Measurements from ENCODE around the gene MAP3K19. TPM values are rescaled to one million over a fixed set of nuclear protein-coding genes. Genes with fewer than 3 reads are reported as not detected.
A peak's percentile ranks its signal among the peaks of the same experiment; 100 is the strongest.

The MAP3K19 gene
- polyA plus RNA-seq, 1 experiment: not detected

DNA sequence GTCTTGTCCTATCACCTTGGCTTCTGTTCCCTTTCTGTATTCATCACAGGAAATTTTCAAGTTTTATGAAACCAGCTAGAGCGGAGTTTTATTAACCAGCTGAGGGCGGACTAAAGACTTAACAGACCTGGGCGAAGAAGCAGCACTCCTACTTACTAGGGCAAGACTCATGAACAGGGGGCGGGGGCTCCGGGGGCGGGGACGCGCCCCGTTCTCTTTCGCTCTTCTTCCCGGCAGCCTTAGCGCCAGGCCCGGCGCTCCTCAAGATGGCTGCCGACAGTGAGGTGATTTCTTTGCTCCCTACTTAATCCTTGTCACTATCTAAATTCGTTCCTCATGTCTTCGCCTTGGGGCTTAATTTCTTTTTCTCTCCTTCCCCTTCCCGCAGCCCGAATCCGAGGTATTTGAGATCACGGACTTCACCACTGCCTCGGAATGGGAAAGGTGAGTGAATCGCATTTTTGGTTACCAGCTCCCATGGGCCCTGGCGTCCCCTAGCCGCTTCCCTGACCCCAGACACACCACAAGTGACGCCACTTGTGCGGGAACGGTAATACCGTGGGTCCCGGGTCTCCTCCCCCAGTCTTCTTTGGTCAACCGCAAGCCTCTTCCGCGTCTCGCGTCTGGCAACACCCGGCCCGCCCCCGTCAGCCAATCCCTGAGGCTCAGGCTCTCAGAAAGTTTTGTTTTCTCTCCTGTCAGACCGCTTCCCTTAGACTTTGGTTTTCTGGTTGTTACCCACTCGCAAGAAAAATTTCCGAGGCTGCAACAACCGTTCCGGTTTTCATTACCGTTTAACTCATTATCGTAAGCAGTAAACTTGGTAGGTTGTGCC, 5.0 kb upstream of the MAP3K19 start, which contains the start of gene RAB3GAP1:
RAB3GAP1 (plus strand) TSS at position 251 of the 835 bp plus-strand sequence; CDS start at position 267, 16 bp downstream.
- ChIA-PET CTCF (interaction anchor here (1.0 kb wide), 1 partner anchor 47 kb away, joined by 3 read pairs; no protein-coding TSS in a partner anchor), POLR2A (no interaction called here)
- Histone ChIP-seq H3K27me3 (ENCODE audit: control insufficient read depth, insufficient read depth, low read length) (peaks cover 1% of the 10 kb centered on the region; the same call in 1 of the 2 replicates), H3K4me3 (ENCODE audit: low read depth, low read length) (peak within 1 kb of the TSS; percentile 98), H3K36me3 (ENCODE audit: control insufficient read depth, insufficient read depth, low read length) (no peaks in the 10 kb centered on the region)
- TF ChIP-seq, protein P1, sequence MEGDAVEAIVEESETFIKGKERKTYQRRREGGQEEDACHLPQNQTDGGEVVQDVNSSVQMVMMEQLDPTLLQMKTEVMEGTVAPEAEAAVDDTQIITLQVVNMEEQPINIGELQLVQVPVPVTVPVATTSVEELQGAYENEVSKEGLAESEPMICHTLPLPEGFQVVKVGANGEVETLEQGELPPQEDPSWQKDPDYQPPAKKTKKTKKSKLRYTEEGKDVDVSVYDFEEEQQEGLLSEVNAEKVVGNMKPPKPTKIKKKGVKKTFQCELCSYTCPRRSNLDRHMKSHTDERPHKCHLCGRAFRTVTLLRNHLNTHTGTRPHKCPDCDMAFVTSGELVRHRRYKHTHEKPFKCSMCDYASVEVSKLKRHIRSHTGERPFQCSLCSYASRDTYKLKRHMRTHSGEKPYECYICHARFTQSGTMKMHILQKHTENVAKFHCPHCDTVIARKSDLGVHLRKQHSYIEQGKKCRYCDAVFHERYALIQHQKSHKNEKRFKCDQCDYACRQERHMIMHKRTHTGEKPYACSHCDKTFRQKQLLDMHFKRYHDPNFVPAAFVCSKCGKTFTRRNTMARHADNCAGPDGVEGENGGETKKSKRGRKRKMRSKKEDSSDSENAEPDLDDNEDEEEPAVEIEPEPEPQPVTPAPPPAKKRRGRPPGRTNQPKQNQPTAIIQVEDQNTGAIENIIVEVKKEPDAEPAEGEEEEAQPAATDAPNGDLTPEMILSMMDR (IDR thresholded peaks at IDR 0.05; ENCODE audit: insufficient read depth, low read depth, low read length): no peak
- peak; percentile 48 for DNase-seq (ENCODE audit: low read depth)

DNA sequence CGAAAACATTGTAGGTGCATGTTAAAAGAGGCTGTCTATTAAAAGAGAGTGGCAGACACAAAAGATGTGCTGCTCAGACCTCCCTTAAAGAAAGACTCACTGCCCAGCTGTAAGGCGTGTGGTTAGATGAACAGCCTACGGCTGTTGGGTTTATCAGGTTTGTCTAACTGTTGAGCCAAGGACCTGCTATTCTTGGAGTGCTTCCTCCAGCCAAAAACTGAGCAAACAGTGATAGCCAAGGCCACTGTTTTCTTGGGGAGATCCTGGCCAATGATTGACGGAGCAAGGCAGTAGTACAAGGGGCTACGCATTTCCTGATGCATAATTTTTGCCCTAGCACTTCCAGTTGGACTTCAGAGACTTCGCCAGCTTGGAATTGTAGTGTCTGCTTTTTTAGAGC, 3.4 kb upstream of the MAP3K19 start:
- no peak for DNase-seq (ENCODE audit: low read depth)
- ChIA-PET POLR2A (no interaction called here), CTCF (no interaction called here)
- H3K27me3 ChIP-seq (ENCODE audit: control insufficient read depth, insufficient read depth, low read length): peaks cover 1% of the 10 kb centered on the region; the same call in 1 of the 2 replicates
- TF ChIP-seq, protein P1 (IDR thresholded peaks at IDR 0.05; ENCODE audit: insufficient read depth, low read depth, low read length): no peak
- H3K36me3 ChIP-seq (ENCODE audit: control insufficient read depth, insufficient read depth, low read length): no peaks in the 10 kb centered on the region
- no peak overlapping the region for H3K4me3 ChIP-seq (ENCODE audit: low read depth, low read length)

DNA sequence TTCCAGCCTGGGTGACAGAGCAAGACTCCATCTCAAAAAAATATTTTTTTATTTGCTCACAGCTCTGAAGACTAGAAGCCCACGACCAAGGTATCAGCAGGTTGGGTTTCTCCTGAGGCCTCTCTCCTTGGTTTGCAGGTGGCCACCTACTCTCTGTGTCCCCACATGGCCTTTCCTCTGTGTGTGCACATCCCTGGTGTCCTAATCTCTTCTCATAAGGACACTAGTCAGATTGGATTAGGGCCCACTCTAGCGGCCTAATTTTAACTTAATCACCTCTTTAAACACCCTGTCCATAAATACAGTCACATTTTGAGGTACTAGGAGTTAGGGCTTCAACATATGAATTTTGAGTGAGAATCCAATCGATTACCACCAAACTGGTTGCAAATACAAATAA, 2.9 kb upstream of the MAP3K19 start:
- CTCF ChIA-PET: no interaction called here
- no peaks in the 10 kb centered on the region for H3K36me3 ChIP-seq (ENCODE audit: control insufficient read depth, insufficient read depth, low read length)
- H3K27me3 ChIP-seq (ENCODE audit: control insufficient read depth, insufficient read depth, low read length): peaks cover 1% of the 10 kb centered on the region; the same call in 1 of the 2 replicates
- TF ChIP-seq, protein P1 (IDR thresholded peaks at IDR 0.05; ENCODE audit: insufficient read depth, low read depth, low read length): no peak
- POLR2A ChIA-PET: no interaction called here
- no peak overlapping the region for H3K4me3 ChIP-seq (ENCODE audit: low read depth, low read length)
- no peak for DNase-seq (ENCODE audit: low read depth)

DNA sequence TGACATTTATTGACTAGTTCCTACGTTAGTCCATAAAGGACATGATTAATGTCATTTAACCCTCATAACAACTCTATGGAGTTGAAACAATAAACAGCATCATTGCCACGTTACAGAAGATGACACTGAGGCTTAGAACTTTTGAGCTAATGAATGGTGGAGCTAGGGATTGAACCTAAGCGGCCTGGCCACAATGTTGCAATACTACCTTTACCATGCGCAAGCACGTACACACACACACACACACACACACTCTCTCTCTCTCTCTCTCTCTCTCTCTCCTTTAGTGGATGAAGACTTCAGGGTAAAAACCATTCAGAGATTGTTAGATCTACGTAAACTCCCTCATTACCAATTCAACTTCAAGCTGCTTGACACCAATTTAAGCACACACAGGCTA, 875 bp upstream of the MAP3K19 start:
- no peak overlapping the region for H3K4me3 ChIP-seq (ENCODE audit: low read depth, low read length)
- POLR2A ChIA-PET: no interaction called here
- DNase-seq (ENCODE audit: low read depth): no peak
- peaks cover 1% of the 10 kb centered on the region; the same call in 1 of the 2 replicates for H3K27me3 ChIP-seq (ENCODE audit: control insufficient read depth, insufficient read depth, low read length)
- TF ChIP-seq, protein P1 (IDR thresholded peaks at IDR 0.05; ENCODE audit: insufficient read depth, low read depth, low read length): no peak
- H3K36me3 ChIP-seq (ENCODE audit: control insufficient read depth, insufficient read depth, low read length): no peaks in the 10 kb centered on the region
- CTCF ChIA-PET: no interaction called here

DNA sequence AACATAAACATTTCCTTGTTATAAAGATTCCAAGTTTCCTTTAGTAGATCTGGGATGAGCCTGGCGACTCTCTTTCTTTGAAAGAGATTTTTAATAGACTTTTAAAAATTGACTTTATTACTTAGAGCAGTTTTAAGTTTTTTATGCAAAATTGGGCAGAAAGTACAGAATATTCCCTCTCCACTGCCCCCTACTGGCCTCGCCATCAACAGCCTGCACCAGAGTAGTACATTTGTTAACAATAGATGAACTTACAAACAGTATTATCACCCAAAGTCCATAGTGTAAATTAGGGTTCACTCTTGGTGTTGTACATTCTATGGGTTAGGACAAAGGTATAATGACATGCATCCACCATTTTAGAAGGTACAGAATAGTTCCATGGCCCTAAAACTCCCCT, 3.9 kb downstream of the MAP3K19 start:
- ChIA-PET CTCF (no interaction called here), POLR2A (no interaction called here)
- no peak for DNase-seq (ENCODE audit: low read depth)
- no peak overlapping the region for H3K4me3 ChIP-seq (ENCODE audit: low read depth, low read length)
- no peaks in the 10 kb centered on the region for H3K36me3 ChIP-seq (ENCODE audit: control insufficient read depth, insufficient read depth, low read length)
- TF ChIP-seq, protein P1 (IDR thresholded peaks at IDR 0.05; ENCODE audit: insufficient read depth, low read depth, low read length): peak; percentile 42
- peaks cover 1% of the 10 kb centered on the region; the same call in 1 of the 2 replicates for H3K27me3 ChIP-seq (ENCODE audit: control insufficient read depth, insufficient read depth, low read length)

Measured in BJ (cell line).